ENCODE results near the gene ROCK1. TPM values are rescaled to one million over a fixed set of nuclear protein-coding genes. Genes with fewer than 3 reads are reported as not detected.

The ROCK1 gene
- total and polyA plus RNA-seq, 9 of the 15 experiments (the other 6 are each of a cell fraction or from before 2014, with no cell fraction given), result 7.4 to 28.6 (median 17.7) TPM

DNA sequence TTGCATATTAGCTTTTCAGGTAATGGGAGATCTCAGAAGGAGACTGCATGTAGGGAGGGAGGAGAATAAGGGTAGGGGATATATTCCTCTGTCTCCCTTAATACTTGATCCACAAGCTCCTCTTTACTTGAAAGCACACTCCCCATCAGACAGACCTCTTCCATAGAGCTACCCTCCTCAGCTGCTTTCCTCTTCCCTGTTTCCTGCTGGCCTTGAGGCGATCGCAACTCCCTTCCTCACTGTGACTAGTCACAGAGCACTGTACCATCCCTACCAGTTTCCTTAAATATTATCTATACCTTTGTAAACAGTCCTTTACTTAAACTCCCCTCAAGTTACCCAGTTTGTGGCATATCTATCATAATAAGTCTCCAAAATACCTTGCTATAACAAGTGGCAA is 10.9 kb downstream of the ROCK1 start:
- Histone ChIP-seq H3K36me3 (ENCODE audit: control insufficient read depth, insufficient read depth, low read length) (no peaks in the 10 kb centered on the region), H3K9me1 (ENCODE audit: control insufficient read depth, insufficient read depth, low read length) (no peaks in the 10 kb centered on the region), H3K4me2 (ENCODE audit: insufficient read depth, low read length) (no peak overlapping the region), H3K4me1 (replicated peaks in 1 of 2; ENCODE audit: control insufficient read depth in 2 of 2, insufficient read depth in 2 of 2, low read length in 2 of 2) (no peaks in the 10 kb centered on the region), H3K27ac (ENCODE audit: extremely low read depth, low read depth, low read length) (no peak overlapping the region), H3K9ac (ENCODE audit: insufficient read depth in 1 of 2, low read depth in 2 of 2, low read length in 2 of 2) (no peak overlapping the region), H3K27me3 (ENCODE audit: control insufficient read depth in 2 of 2, insufficient read depth in 2 of 2, low read length in 2 of 2) (no peaks in the 10 kb centered on the region), H3K9me3 (replicated peaks; ENCODE audit: control insufficient read depth, insufficient read depth, low read depth, low read length) (no peaks in the 10 kb centered on the region), H3K4me3 (no peak overlapping the region), H2AFZ (ENCODE audit: low read depth, low read length) (no peak overlapping the region), H3K79me2 (ENCODE audit: control insufficient read depth, insufficient read depth, low read length) (peaks cover 64% of the 10 kb centered on the region), H4K20me1 (replicated peaks; ENCODE audit: control insufficient read depth, insufficient read depth, low read length) (no peaks in the 10 kb centered on the region)
- ATAC-seq (peak; percentile 44; the same call in 2 of the 3 replicates), FAIRE-seq (no peak), DNase-seq (ENCODE audit: extremely low read depth in 1 of 4, low spot score in 3 of 4) (no peak)
- BruUV-seq (replicated peaks), result no TSS peak
- ChIA-PET CTCF (ENCODE audit: low intra/inter-chr PET ratio) (no interaction called here), POLR2A (interaction anchor here (0.9 to 1.2 kb wide), 3 partner anchors 10 to 15 kb away, joined by 3 read pairs; partner anchors contain the start of gene ROCK1)
- in situ Hi-C loops (cut with MboI), result no loop called here
- intact Hi-C loops (cut with micrococcal nuclease), result no loop called here
- 61% methylated on average over 2 of the region's 2 CpGs for WGBS (ENCODE audit: insufficient coverage, low coverage, missing lambda C conversion rate)
- no peak for TF ChIP-seq PPARD (CRISPR knock-in tag; IDR thresholded peaks at IDR 0.05)
- no peak for TF ChIP-seq SREBF2 (CRISPR knock-in tag; IDR thresholded peaks at IDR 0.05)
- TF ChIP-seq PURB (CRISPR knock-in tag; IDR thresholded peaks at IDR 0.05; ENCODE audit: low read depth), result no peak
- no peak for TF ChIP-seq IFI16 (CRISPR knock-in tag; IDR thresholded peaks at IDR 0.05)
- TF ChIP-seq, protein P1, sequence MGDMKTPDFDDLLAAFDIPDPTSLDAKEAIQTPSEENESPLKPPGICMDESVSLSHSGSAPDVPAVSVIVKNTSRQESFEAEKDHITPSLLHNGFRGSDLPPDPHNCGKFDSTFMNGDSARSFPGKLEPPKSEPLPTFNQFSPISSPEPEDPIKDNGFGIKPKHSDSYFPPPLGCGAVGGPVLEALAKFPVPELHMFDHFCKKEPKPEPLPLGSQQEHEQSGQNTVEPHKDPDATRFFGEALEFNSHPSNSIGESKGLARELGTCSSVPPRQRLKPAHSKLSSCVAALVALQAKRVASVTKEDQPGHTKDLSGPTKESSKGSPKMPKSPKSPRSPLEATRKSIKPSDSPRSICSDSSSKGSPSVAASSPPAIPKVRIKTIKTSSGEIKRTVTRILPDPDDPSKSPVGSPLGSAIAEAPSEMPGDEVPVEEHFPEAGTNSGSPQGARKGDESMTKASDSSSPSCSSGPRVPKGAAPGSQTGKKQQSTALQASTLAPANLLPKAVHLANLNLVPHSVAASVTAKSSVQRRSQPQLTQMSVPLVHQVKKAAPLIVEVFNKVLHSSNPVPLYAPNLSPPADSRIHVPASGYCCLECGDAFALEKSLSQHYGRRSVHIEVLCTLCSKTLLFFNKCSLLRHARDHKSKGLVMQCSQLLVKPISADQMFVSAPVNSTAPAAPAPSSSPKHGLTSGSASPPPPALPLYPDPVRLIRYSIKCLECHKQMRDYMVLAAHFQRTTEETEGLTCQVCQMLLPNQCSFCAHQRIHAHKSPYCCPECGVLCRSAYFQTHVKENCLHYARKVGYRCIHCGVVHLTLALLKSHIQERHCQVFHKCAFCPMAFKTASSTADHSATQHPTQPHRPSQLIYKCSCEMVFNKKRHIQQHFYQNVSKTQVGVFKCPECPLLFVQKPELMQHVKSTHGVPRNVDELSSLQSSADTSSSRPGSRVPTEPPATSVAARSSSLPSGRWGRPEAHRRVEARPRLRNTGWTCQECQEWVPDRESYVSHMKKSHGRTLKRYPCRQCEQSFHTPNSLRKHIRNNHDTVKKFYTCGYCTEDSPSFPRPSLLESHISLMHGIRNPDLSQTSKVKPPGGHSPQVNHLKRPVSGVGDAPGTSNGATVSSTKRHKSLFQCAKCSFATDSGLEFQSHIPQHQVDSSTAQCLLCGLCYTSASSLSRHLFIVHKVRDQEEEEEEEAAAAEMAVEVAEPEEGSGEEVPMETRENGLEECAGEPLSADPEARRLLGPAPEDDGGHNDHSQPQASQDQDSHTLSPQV (IDR thresholded peaks at IDR 0.05), result no peak
